Gastrocnemius medialis (tissue), 4 donors: ENCODE results near the gene KMT2E.

Experiments
- POLR2A ChIP-seq, 2 donors: fragments of 450-650 bp; IDR thresholded peaks; one replicate each; pipeline ENCODE4 v1.6.1; 2017; ENCODE audit warnings: antibody characterized with exemption in 2 of 2, mild to moderate bottlenecking in 2 of 2, moderate library complexity in 2 of 2
- TF ChIP-seq, protein P1 (sequence below), 5 experiments: fragments of 450-650 bp in 3 of 5; fragments of 200-600 bp in 2 of 5; sonication (generic) in 2 of 5; IDR thresholded peaks in 4 of 5; conservative IDR thresholded peaks in 1 of 5; 1 replicate in 4 of 5; 2 replicates in 1 of 5; pipeline ENCODE4 v1.5.1; 2016 to 2019; ENCODE audit warnings: antibody characterized with exemption in 5 of 5, mild to moderate bottlenecking in 3 of 5, moderate library complexity in 3 of 5

DNA sequence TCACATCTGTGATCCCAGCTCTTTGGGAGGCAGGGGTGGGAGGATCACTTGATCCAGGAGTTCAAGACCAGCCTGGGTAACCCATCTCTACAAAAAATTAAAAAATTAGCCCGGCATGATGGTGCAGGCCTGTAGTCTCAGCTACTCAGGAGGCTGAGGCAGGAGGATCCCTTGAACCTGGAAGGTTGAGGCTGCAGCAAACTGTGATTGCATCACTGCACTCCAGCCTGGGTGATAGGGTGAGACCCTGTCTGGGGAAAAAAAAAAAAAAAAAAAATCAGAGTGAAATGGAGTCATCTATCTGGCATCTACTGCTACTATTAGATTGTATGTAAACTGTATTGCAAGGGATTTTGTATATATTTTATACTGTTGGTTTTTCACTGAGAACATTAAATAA is 59.1 kb downstream of the KMT2E start:
- TF ChIP-seq, protein P1, sequence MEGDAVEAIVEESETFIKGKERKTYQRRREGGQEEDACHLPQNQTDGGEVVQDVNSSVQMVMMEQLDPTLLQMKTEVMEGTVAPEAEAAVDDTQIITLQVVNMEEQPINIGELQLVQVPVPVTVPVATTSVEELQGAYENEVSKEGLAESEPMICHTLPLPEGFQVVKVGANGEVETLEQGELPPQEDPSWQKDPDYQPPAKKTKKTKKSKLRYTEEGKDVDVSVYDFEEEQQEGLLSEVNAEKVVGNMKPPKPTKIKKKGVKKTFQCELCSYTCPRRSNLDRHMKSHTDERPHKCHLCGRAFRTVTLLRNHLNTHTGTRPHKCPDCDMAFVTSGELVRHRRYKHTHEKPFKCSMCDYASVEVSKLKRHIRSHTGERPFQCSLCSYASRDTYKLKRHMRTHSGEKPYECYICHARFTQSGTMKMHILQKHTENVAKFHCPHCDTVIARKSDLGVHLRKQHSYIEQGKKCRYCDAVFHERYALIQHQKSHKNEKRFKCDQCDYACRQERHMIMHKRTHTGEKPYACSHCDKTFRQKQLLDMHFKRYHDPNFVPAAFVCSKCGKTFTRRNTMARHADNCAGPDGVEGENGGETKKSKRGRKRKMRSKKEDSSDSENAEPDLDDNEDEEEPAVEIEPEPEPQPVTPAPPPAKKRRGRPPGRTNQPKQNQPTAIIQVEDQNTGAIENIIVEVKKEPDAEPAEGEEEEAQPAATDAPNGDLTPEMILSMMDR (IDR thresholded peaks at IDR 0.05 in 4 of 5, conservative IDR thresholded peaks at IDR 0.05 in 1 of 5): no peak
- no peak for TF ChIP-seq POLR2A (IDR thresholded peaks at IDR 0.05)
